ENCODE results near the gene TNNT3.

DNA sequence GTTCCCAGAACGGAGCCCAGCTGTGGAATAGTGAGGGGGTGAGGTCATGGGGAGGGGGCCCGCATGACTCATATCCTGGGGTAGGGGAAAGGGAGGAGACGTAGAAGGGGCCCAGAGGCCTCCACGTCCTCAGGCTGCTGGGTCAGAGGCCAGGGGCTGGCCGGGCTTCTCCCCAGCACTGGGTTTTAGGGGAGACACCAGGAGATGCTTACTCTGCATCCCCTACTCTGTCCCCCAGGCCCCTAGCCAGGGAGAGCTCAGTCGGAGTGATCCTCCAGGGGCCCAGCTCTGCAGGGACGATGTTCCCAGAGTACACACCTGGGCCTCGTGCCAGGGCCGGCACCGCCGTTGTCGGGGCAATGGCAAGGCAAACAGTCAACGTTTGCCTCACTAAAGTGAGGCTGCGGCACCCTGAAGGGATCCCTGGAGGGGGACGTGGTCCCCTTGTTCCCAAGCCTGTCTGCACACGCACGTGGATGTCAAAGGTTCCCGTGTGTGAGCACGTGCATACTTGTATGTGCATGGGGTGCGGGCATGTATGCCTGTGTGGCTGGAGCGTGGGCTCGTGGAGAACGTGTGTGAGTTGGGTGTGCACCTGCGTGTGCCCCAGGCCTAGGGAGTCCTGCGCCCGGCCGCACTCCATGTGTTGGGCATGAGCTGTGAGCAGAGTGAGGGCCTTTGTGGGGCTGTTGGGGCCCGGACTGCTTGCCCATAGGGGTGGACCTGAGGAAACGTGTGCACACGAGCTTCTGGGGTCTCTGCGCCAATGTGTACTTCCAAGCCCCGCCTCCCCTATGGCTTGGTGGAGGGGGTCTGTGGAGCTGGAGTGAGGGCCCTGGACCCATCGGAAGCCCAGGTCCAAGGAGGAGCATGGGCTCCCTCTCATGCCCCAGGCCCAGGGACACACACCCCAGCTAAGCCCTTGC lies 42.0 kb upstream of the TNNT3 start:
- TF ChIP-seq, protein P1, sequence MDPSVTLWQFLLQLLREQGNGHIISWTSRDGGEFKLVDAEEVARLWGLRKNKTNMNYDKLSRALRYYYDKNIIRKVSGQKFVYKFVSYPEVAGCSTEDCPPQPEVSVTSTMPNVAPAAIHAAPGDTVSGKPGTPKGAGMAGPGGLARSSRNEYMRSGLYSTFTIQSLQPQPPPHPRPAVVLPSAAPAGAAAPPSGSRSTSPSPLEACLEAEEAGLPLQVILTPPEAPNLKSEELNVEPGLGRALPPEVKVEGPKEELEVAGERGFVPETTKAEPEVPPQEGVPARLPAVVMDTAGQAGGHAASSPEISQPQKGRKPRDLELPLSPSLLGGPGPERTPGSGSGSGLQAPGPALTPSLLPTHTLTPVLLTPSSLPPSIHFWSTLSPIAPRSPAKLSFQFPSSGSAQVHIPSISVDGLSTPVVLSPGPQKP (IDR thresholded peaks at IDR 0.05; ENCODE audit: low read depth, low read length): no peak
- TF ChIP-seq PHF8 (IDR thresholded peaks at IDR 0.05; ENCODE audit: borderline replicate concordance, low read depth) (no peak), CTCF (IDR thresholded peaks at IDR 0.05) (no peak), GATA3 (IDR thresholded peaks at IDR 0.05; ENCODE audit: borderline replicate concordance) (no peak), POLR2A (IDR thresholded peaks at IDR 0.05; ENCODE audit: low read length) (no peak)
